NOMO-1 treated with dmso at 0.1 percent for 144 hours (cell line): ENCODE results near the gene CTIF.
A peak's percentile ranks its signal among the peaks of the same experiment; 100 is the strongest.
"Not testable (repeated sequence)": the region's sequence is repeated elsewhere in the genome, so short reads cannot be mapped to it uniquely, and the experiment has no call there.

Source experiments
- DNase-seq: peaks from one replicate; lab custom pipeline; 2025; ENCODE audit not compliant: unreplicated experiment; lab: John Stamatoyannopoulos, UW

CTIF gene

DNA sequence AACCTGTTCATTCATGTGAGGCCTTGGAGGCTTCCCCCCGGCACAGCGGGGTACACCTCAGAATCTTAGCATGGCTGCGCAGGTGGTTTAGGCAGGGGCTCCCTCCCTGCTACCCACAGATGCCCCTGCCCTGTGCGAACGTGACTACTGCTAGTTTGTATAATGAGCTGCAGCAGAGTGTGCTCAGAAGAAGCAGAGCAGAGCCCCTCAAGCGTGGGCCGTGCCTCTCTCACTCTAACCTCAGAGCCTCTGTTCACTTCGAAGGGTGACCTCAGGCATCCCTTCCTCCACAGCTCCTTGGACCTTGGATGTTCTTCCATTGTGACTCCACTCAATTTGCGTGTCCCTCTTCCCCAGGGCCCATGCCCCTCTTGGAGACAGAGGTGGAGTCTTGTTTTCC lies 161.6 kb downstream of the CTIF start:
- no peak for DNase-seq

DNA sequence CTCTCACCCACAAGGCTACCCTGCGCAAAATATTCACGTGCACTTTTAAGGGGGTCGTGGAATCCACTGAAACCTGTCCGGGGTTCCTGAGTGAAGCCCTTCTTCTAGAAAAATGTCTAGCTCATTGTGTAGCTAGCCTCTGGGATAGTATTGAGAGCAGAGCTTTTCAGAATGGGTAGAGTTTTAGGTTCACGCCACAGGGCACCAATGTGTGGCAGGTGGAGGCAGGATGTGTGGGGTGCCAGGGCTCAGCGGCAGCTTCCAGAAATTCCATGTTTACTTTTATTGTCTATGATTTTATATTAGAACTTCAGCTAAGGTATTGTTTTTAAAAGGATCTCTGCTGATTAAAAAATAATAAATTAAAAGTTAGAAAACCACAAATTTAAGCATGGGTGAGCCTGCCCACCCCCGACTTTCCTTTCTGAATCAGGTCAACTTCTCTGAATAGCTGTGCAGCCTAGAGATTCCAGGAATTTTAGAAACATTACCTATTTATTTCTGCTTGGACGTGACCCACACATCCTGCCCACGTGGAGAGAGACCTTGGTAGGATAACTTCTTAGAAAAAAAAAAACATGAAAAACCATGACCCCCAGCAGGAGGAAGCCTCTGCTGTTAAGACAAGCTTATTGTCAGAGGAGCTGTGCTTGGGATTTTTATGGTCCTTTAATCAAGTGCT lies 163.7 kb downstream of the CTIF start:
- no peak for DNase-seq

DNA sequence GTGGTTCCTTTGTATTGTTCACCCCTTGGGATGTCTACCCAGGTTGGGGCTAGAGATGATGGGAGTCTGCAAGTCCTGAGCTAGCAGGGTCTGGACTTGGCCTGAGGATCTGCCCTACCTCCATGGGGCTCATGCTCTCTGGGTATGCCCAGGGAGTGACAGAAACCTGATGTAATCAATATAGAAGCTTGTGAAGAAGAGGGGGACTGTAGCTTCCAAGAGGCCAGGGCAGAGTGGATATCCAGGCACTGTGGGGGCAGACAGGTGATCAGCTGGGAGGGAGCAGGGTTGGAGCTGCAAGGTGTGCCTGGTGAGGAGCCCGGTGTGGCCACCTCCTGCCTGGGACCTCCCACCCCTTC lies 164.2 kb downstream of the CTIF start:
- no peak for DNase-seq

DNA sequence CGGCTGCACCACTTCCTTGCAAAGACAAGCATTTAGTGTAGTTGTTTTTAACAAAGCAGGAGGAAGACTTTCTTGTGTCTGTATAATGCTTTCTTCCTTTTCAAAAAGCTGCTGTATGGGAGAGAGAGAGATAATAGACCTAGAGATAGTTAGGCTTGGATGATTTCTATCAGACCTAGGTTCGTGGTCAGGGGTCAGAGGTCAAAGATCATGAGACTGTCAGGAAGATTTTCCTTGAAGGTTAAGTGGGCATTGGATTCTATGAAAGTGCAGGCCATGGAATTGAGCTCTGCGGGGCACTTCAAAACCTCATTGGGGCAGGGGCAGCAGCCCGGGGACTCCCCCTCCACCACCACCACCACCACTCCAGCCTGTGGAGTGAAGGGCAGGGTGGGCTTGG lies 164.6 kb downstream of the CTIF start:
- DNase-seq: no peak

DNA sequence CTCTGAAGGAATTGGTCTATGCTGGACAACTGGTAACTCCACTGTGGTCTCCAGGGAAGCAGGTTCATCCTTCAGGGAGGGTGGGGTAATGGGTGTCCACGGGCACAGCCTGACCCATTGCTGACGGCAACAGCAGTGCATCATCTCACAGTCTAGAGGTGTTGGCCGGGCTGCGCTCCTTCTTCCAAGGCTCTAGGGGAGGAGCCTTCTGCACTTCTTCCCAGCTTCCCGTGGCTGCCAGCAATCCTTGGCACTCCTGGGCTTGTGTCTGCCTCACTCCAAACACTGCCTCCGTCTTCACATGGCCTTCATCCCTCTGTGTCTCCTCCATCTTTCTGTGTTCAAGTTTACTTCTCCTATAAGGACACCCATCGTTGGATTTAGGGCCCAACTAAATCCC lies 166.2 kb downstream of the CTIF start:
- DNase-seq: no peak

DNA sequence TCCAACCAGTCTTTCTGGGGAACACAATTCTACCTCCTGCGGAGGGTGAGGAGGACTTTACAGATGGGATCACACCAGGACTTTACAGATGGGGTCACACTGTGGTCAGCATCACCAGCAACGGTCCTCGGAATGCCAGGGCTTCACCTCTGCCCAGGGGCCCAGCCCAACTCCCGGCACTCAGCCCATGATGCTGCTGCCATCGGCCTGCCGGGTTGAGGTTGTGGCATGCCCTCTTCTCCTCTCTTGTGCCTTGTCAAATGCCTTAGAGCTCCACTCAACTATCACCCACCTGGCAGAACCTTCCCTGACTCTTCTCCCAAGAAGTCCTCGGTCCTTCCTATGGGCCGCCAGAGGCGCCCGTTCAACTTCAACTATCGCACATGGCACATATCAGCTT lies 166.7 kb downstream of the CTIF start:
- DNase-seq: no peak

DNA sequence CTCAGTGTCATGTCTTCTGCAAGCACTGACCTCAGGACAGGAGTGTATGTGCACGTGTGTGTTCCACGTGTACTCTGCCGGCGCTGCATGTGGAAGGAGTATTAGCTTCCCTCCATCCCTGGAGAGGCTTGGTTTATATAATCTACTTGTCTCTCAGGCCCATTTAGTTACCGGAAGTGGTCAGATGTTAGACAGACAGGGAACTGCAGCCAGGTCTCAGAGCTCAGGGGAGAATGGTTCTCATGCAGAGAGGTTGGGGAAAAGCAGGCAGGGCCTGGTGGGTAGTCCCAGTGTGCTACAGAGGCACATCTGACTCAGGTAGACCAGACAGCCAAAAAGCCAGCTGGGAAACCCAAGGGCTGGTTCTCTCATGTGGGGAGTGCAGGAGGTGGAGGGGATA lies 167.9 kb downstream of the CTIF start:
- peak; percentile 12 for DNase-seq

DNA sequence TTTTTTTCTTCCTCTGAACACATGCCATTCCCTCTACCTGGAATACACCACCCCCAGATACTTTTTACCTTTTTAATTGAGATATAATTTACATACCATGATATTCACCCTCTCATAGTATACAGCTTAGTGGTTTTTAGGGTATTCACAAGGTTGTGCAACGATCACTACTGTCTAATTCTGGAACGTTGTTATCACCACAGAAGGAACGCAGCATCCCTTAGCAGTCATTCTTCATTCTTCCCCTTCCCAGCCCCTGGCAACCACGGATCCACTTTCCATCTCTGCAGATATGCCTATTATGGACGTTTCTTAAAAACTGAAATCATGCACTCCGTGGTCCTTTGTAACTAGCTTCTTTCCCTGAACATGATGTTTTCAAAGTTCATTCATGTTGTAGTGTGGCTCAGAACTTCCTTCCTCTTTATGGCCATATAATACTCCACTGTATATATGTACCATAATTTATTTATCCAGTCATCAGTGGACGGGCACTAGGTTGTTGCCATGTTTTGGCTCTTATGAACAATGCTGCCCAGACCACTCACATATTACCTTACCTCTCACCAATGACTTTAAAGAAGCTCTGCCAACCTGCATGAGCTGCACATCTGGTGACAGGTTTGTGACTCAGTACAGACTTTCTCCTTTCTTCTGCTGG lies 168.9 kb downstream of the CTIF start:
- no peak for DNase-seq

DNA sequence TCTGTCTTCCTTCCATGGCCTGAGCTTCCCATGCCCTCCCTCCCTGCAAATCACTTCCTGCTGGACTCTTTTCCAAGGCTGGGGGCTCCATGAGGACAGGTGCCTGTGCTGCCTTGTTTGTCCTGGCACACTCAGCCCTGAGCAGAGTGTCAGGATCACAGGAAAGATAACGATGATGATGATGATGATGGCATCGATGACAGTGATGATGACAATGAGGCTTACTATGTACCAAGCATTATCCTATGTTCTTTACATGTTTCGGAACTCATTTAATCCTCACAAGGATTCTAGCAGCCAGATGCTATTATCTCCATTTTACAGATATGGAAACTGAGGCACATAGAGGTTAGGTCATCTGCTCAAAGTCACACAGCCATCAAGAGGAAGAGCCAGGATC lies 170.0 kb downstream of the CTIF start:
- no peak for DNase-seq

DNA sequence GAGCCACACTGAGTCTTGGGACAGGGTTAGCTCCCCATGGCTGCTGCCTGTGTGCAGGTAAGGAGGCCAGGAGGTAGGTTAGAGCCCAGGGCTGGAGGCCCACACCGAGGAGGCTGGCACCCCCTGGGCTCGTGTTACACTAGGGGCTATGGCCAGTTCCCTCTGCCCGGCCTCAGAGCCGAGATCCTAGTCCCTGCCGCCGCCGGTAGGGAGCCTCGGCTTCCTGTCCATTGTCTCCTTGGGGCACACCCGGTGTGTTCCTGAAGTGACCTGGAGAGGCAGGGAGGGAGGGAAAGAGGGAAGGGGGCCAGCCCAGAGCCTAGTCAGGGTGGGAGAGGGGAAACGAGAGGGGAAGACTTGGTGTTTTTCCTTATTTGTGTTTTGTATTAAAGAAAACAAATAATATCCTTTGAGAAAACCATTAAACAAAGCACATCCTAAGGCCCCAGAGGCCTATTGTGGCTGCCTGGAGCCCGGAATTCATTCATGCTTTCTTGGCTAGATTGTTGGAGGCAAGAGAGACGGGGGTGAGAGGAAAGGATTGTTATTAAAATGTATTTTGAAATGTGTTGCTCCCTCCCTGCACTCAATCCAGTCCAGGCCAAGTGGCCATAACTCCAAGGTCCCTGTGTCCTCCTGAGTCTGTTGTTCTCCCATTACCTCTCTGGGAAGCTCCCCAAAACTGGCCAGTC lies 170.7 kb downstream of the CTIF start:
- DNase-seq: no peak

DNA sequence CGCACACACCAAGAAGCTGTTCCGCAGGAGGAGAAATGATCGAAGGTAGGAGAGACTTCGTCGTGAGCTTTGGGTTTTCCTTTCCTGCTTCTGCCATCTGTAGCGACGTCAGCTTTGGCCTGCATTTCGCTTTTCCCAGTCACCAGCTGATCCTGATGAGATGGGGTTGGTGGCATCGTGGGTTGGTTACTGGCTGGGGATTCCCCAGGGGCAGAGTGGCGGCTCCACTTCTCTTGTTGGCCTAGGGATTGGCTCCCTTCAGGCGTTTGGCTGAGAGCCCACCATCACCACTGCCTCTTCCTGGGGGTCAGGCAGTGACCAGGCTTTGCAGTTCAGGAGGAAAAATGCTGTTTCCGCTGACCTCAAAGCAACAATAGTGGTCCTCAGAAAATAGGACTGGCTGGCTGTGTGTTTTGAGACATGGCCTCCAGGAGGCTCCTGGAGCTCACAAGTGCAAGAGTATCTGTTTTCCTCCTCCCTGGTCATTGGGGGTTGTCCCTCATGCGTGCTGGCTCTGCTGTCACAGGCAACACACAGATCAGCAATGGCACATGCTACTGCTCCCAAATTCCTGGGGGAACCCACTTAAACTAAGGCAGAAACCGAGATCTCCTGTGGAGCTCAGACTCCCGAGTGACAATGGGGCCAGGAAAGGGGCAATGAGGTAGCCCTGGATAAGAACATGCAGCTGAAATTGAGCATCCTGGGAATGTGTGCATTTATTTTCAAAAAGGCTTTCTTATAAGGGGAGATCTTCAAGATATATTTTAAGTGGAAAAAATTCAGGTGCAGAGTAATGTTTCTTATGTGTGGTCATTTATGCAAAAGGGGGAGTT lies 173.0 kb downstream of the CTIF start:
- peak; percentile 18 for DNase-seq

DNA sequence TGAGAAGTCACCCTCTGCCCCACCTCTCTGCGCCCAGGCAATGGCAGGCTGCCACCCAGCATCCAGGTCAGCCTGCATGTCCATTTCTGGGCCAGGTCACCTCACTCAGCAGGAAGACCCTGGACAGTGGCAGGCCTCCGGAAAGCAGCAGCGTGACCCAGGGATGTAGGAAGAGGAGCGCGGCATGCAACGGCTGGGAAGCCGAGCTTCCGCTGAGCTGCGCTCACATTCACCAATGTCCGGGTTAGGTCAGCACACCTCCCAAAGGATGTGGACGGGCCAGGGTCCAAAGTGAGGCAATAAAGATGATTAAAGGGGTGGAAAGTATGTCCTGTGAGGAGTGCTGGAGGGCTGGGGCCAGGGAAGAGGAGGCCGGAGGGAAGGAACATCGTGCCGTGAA lies 174.5 kb downstream of the CTIF start:
- DNase-seq: no peak

DNA sequence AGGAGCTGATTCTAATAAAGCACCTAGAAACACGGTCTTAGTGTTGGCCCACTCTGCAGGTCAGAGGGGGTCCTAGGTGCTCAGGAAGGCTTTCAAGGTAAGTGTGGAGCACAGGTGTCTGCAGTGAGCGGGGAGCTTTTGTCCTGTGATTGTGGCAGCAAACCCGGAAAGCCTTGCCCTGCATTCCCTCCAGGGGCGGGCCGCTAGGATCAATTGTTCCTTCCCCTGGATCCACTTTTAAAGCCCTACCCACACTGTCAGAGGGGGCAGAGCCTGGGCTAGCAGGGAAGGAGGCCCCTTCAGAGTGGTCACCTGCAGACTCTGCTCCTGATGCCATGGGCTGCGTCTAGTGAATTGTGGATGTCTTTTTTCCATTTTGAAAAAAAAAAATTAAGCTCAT lies 176.0 kb downstream of the CTIF start:
- no peak for DNase-seq

DNA sequence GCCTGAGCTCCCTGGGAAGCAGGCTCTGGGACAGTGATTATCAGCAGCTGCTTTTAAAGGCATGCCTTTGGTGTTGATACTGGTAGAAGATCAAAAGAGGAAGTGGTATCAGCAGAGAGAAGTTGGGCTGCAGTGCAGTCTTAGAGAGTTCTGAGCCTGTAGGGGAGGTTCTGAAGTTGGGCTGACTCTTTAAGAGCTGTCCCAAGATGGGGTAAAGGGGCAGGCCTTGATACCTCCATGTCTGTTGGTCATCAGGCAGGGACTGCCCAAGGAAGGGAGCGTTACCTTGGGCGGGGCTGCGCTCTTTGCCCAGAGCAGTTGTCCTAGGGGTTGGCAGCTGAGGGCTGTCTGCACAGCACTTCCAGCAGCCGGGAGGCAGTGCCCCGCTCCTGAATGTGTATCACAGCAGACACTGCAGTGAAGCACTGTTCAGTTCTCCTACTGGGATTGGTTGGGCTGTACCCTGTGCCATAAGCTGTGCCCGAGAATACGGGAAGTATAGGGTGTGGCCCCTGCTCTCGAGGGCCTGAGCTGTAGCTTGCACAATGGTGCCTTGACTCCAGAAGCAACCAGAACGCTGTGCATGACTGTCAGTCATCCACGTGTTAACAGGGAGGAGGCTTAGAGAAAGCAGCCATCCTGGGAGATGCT lies 177.0 kb downstream of the CTIF start:
- DNase-seq: peak; percentile 82

DNA sequence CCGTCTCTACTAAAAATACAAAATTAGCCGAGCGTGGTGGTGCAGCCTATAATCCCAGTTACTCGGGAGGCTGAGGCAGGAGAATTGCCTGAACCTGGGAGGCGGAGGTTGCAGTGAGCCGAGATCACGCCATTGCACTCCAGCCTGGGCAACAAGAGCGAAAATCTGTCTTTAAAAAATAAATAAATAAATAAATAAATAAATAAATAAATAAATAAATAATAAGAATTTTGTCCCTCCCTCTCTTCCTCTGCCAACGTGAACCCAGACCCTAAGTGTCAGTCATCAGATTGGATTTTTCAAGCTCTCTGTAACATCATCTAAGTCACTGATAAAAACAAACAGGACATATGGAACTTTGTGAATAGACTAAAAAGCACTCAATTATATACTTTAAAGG lies 178.4 kb downstream of the CTIF start:
- not testable (repeated sequence) for DNase-seq

DNA sequence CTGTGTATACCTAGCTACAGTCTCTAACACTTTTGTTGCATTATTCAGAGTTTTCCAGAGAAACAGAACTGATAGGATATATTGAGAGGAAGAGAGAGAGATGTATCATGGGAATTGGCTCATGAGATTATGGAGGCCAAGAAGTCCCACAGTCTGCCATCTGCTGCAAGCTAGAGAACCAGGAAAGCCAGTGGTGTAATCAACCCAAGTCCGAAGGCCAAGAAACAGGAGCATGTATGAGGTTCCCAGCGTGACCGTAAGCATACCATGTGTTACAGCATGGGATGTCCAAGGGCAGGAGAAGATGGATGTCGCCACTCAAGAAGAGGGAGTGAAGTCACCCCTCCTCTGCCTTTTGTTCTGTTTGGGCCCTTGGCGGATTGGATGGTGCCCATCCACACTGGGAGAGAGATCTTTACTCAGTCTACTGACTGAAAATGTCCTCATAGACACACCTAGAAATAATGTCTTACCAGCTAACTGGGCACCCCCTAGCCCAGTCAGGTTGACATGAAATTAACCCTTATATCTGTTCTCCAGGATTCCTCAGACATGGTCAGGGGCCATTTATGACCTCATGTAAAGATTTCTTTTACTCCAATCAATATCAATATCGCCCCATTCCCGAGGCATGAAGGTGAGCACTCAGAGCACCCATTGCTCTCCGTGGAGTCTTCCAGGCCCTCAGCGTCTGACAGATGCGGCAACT lies 179.6 kb downstream of the CTIF start:
- no peak for DNase-seq

DNA sequence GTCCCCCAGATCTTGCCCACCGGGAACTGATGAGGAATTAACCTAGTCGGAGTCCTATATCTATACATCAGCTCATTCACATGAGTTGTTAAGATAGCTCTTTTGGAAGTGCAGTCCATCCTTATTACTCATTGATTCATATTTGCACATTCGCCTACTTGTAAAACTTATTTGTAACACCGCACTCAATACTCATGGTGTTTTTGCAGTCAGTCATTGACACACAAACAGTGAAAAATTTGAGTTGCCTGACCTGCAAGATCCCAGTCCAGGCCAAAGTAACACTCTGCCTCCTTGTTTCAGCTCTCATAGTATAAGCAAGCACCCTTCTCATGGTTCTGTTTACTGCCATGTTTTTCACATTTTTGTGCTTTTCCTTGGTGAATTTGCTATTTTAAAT lies 180.6 kb downstream of the CTIF start:
- no peak for DNase-seq

DNA sequence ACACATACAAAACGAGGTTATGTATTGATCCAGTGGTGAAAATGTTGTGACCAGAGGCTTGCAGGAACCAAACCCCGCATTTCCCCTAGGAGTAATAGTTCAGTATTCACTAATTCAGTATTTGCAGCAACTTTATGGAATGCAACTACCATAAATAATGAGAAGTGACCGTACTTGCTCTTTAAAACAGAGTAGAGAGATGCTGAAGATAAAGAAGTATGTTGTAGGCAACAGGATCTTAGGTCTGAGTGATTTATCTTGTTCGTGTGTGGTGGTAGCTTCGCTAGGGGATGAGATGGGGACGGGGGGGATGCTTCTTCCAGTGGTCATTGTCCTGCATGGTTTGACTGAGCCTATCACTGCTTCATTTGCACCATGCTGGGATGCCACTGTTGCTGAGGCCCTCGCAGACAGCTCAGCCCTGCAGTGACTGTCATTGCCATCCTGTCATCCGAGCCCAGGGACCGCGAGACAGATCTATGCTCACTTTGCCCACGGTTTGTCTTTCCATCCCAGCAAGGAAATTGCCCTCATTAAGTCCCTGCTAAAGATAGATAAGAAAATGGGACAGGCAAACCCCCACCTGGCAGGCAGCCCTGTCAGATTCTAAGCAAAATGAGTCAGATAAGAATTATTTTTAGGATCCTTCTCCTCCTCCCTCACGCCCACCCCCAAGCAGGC lies 181.3 kb downstream of the CTIF start:
- DNase-seq: no peak

DNA sequence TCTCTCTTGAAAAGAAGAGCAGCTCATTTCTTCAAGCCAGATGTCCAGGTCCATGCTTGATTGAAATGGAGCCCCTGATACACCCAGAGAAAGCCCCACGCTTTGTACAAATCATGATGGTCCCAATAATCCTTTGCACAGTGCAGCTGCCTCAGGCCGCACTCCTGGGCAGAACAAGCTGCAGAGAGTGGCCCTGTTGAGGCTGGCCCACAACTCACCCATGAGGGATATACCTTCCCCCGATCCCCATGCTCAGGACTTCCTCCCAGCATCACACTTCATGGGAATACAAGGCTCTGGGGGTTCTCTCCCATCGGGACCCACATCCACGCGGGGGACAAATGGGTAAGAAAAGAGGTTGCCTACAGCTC lies 181.8 kb downstream of the CTIF start:
- no peak for DNase-seq

DNA sequence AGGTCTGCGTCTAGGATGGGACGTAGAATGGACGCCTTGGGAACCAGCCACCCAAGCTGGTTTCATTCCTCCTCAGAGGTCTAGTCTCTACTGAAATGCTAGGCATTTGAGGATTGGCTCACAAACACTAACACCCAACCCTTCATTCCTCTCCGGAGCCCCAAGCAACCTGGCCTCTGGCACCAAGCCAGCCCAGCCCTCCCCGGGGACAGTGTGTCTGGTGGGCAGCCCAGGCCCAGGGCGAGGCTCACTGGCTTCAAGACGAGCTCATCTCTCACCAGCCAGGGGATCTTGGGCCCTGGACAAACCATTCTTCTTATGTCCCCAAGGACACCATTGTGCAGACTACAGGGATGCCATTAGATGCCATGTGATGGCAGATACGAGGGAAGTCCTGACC lies 182.5 kb downstream of the CTIF start:
- no peak for DNase-seq
